ENCODE results near the gene SHMT2.

The SHMT2 gene

GRCh38 chr12:57198329-57198728, 31.2 kb upstream of the SHMT2 start:
- DNase-seq (ENCODE audit: low spot score): no peak

GRCh38 chr12:57199191-57199590, 30.3 kb upstream of the SHMT2 start:
- DNase-seq (ENCODE audit: low spot score): no peak

- DNase-seq (ENCODE audit: low spot score): no peak
These were observed 29.0 kb upstream of the SHMT2 start for GRCh38 chr12:57200497-57200896.

- DNase-seq (ENCODE audit: low spot score): no peak
These were observed 28.3 kb upstream of the SHMT2 start for GRCh38 chr12:57201219-57201618.

DNA sequence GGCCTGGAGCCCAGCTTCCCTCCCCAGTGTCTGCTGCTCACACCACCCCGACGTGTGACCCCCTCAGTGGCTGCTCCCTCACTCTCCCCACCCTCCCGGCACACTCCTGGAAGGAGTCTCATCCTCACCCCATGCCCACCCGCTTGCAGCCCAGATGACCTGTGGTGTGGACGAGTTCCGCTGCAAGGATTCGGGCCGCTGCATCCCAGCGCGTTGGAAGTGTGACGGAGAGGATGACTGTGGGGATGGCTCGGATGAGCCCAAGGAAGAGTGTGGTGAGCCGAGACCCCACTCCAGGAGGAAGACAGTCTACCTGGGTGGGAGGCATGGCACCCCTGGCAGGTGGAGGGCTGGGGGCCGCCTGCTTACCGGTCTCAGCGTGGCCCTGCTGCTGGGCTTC, 27.9 kb upstream of the SHMT2 start:
- no peak for DNase-seq (ENCODE audit: low spot score)

GRCh38 chr12:57202321-57202720, 27.2 kb upstream of the SHMT2 start:
- DNase-seq (ENCODE audit: low spot score): no peak

DNA sequence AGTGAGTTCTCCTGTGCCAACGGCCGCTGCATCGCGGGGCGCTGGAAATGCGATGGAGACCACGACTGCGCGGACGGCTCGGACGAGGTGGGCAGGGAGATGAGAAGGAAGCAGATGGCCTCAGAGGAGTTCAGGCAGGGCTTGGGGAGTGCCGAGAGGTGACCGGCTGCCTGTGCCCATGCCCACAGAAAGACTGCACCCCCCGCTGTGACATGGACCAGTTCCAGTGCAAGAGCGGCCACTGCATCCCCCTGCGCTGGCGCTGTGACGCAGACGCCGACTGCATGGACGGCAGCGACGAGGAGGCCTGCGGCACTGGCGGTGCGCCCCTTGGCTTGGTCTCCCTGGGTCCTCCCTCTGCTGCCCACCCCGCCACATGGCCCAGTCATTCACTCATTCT, 26.3 kb upstream of the SHMT2 start:
- DNase-seq (ENCODE audit: low spot score): no peak

- DNase-seq (ENCODE audit: low spot score): no peak
These were observed 25.7 kb upstream of the SHMT2 start for GRCh38 chr12:57203791-57204190.

GRCh38 chr12:57204454-57204853, 25.1 kb upstream of the SHMT2 start:
- no peak for DNase-seq (ENCODE audit: low spot score)

DNA sequence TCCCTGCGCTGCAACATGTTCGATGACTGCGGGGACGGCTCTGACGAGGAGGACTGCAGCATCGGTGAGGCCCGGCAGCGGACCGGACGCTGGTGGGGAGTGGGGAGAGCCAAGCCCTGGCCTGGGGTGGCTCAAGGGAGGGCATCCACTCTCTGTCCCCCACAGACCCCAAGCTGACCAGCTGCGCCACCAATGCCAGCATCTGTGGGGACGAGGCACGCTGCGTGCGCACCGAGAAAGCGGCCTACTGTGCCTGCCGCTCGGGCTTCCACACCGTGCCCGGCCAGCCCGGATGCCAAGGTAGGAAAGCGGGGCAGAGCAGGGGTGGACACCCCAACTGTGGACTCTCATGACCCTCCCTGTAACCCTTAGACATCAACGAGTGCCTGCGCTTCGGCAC, 24.3 kb upstream of the SHMT2 start:
- DNase-seq (ENCODE audit: low spot score): no peak

- DNase-seq (ENCODE audit: low spot score): no peak
These were observed 23.6 kb upstream of the SHMT2 start for GRCh38 chr12:57205931-57206330.

DNA sequence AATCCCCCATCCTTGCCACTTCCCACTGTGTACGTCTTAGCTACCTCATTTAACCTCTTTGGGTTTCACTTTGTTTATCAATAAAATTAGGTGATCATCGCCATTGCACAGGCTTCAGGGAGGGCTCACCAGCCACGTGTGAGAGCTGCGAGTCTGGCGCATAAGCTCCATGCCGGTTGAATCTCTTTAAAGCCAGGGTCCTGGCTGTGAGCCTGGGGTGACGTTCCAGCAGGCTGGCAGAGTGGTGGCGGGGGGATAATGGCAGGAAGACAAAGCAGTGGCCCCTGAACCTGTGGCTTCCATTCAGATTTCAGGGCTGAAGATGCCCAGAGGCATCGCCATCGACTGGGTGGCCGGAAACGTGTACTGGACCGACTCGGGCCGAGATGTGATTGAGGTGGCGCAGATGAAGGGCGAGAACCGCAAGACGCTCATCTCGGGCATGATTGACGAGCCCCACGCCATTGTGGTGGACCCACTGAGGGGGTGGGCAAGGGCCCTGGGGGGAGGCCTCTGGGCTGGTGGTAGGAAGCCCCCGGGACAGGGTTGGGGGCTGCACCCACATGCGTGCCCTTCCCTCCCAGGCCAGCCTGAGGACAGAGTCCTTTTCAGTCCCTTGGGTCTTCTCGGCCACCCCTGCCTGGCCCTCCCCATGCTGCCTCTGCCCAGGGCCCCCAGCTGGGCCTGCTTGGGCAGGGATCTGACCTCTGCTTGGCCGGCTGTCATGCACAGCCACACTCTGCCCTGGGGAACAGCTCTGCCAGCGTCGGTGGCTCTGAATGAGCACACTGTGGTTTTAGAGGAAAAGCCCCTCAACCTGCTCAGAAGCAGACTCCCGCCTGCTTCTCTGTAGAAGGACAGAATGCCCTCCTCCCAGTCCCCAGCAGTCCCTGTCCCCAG, 21.5 kb upstream of the SHMT2 start:
- no peak for DNase-seq (ENCODE audit: low spot score)

DNA sequence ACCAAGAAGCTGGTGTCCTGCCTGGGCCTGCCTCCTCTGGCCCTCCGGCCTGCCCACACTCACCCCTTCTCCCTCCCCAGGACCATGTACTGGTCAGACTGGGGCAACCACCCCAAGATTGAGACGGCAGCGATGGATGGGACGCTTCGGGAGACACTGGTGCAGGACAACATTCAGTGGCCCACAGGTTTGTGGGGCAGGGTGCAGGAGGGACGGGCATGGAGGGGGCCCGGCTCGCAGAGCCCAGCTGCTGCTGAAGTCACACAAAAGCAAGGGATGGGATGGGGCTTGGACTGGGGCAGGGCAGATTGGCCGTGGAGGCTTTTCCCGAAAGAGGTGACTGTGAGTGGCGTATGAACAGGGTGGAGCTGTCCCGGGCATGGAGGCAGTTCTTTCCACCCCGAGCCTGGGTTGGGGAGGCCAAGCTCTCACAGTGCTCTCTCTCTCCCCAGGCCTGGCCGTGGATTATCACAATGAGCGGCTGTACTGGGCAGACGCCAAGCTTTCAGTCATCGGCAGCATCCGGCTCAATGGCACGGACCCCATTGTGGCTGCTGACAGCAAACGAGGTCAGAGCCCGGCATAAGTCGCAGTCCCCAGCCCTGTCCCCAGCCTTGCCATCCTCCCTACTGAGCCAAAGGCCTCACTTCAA, 20.8 kb upstream of the SHMT2 start:
- DNase-seq (ENCODE audit: low spot score): peak; percentile 68

GRCh38 chr12:57209916-57210315, 19.6 kb upstream of the SHMT2 start:
- no peak for DNase-seq (ENCODE audit: low spot score)

- no peak for DNase-seq (ENCODE audit: low spot score)
These were observed 19.1 kb upstream of the SHMT2 start for GRCh38 chr12:57210461-57210860.

DNA sequence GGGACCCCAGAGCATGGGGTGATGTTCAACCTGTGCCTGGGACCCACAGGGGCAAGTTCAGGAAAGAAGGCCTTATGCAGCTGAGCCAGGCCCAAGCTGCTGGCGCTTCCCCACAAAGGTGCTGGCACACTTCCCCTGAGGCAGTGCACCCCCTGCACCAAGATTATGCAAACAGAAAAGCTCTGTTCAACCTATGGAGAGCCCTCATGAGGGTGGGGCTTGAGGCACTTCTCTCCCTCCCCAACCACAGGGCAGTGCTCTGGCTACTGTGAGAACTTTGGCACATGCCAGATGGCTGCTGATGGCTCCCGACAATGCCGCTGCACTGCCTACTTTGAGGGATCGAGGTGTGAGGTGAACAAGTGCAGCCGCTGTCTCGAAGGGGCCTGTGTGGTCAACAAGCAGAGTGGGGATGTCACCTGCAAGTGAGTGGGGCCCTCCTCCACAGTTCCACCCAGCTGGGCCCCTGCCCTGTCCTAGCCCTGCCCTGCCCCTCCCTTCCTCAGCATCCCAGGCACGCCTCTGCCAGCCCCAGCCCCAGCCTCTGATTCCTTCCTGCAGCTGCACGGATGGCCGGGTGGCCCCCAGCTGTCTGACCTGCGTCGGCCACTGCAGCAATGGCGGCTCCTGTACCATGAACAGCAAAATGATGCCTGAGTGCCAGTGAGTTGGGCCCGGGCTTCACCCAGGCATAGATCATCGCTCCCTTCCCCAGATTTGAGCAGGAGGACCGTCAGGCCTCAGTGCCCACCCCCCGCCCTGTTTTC, 18.4 kb upstream of the SHMT2 start:
- DNase-seq (ENCODE audit: low spot score): no peak

GRCh38 chr12:57211791-57212700, 17.5 kb upstream of the SHMT2 start:
- DNase-seq (ENCODE audit: low spot score): no peak

GRCh38 chr12:57212701-57213057, 16.8 kb upstream of the SHMT2 start:
- no peak for DNase-seq (ENCODE audit: low spot score)

- peak; percentile 78 for DNase-seq (ENCODE audit: low spot score)
These were observed 16.3 kb upstream of the SHMT2 start for GRCh38 chr12:57213058-57213715.

DNA sequence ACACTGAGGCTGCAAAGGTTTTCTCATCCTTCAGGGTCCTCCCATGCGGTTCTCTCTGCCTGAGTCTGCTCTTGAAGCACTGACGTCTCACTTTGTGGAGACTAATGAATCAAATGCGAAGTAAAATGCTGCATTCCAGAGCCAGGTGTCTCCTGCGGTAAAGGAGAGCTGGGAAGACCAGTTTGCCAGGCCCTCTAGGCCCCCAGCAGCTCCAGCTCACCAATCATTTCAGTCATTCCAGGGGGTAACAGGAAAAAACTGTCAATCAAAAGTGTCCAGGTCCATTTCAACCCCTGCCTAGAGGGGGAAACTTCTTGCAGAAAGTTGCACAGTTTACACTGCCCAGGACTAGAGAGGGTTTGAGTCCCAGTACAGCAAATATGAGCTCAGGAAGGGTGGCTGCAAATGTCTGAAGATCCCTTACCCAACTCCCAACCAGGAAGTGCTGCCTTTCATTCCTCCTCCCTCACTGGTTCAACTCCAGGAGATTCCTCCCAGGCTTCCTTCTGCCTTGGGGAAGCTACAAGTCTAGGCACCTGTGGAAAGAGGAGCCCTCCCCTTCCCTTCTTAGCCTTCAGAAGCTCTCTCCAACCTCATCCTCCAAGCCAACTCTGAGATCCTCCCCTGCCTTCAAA, 15.6 kb upstream of the SHMT2 start:
- no peak for DNase-seq (ENCODE audit: low spot score)

DNA sequence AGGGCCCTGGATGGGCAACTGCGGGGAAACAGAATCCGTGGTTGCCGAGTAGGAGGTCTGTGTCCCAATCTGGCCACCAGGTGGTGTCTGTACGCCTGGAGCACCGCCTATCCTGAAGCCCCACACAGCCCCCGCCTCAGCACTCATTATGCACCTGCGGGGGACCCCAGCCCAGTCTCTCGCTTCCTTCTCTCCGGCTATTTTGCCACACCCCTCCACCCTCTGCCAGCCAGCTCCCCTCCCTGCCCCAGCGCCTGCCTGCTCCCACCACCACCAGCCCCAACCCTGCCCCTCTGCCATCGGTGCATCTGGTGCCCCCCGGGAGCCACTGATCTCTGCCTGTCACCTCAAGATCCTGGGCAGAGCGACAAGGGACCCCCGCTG, 15.1 kb upstream of the SHMT2 start:
- no peak for DNase-seq (ENCODE audit: low spot score)
